HAP-1 (cell line): ENCODE measurements around the gene CMPK1.

Source experiments
- DNase-seq, 2 experiments: peaks; one replicate each; pipeline ENCODE4 v3.0.0-alpha.2; 2016 to 2020; ENCODE audit warnings: low spot score in 2 of 2
- H3K27me3 ChIP-seq: fragments of 250-450 bp; sonication (Bioruptor Pico); 2 replicates; pipeline ENCODE4 v1.5.1; 2020; ENCODE audit warnings: low read depth, mild to moderate bottlenecking, moderate library complexity
- H3K36me3 ChIP-seq: fragments of 250-450 bp; sonication (Bioruptor Pico); replicated peaks from 2 replicates; pipeline ENCODE4 v1.5.1; 2020; ENCODE audit warnings: mild to moderate bottlenecking
- H3K4me1 ChIP-seq: fragments of 250-450 bp; sonication (Bioruptor Pico); 2 replicates; pipeline ENCODE4 v1.5.1; 2020; ENCODE audit warnings: mild to moderate bottlenecking
- H3K4me3 ChIP-seq: fragments of 250-450 bp; sonication (Bioruptor Pico); 2 replicates; pipeline ENCODE4 v1.5.1; 2020; ENCODE audit warnings: mild to moderate bottlenecking, moderate library complexity
- H3K9me3 ChIP-seq: fragments of 250-450 bp; sonication (Bioruptor Pico); 2 replicates; pipeline ENCODE4 v1.5.1; 2020; ENCODE audit warnings: mild to moderate bottlenecking, moderate library complexity
- in situ Hi-C: fragments of 300-500 bp; cut with MboI; formaldehyde crosslinking; loops from 3 replicates; pipeline ENCODE4 v1.14.3; 2020; ENCODE audit warnings: low sequenced_read_pairs, inconsistent platforms, mixed read lengths

Gene CMPK1

DNA sequence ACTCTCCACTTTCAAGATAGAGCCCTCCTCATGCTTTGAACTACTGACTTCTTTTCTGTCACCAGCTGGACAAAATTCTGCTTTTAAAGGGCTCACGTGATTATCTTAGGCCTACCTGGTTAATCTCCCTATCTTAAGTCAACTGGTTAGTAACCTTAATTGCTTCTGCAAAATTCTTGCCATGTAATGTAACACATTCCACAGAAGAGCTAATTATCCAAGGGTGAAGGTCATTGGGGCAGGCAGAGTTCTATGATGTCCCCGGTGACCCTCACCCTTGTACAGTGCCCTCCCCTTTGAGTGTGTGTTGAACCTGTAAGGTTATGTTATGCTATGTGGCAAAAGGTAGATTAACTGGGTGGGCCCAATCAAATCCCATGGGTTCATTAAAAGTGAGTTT, 57.3 kb downstream of the CMPK1 start:
- H3K9me3 ChIP-seq: no peaks in the 10 kb centered on the region
- H3K27me3 ChIP-seq: peaks cover 10% of the 10 kb centered on the region
- in situ Hi-C loops: no loop called here
- no peak overlapping the region for H3K4me3 ChIP-seq
- no peaks in the 10 kb centered on the region for H3K36me3 ChIP-seq
- no peak for DNase-seq
- H3K4me1 ChIP-seq: 0 out of 2 replicates have a peak, but pooled peaks cover 4% of the 10 kb centered on the region

DNA sequence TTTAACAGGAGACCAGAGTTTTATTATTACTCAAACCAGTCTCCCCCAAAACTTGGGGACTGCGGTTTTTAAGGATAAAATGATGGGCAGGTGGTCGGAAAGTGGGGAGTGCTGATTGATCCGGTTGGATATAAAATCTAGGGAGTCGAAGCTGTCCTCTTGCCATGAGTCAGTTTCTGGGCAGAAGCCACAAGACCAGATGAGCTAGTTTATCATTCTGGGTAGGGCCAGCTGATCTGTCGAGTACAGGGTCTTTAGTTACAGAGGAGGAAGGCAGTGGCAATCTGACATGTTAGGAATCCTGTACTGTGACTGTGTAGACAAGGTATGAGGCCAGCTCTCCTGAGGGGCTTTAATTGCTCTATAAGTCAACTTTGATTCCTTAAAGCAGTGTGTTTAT, 59.6 kb downstream of the CMPK1 start:
- H3K4me3 ChIP-seq: no peak overlapping the region
- DNase-seq: no peak
- H3K9me3 ChIP-seq: no peaks in the 10 kb centered on the region
- H3K27me3 ChIP-seq: peaks cover 10% of the 10 kb centered on the region
- no peaks in the 10 kb centered on the region for H3K36me3 ChIP-seq
- in situ Hi-C loops: no loop called here
- 0 out of 2 replicates have a peak, but pooled peaks cover 4% of the 10 kb centered on the region for H3K4me1 ChIP-seq

DNA sequence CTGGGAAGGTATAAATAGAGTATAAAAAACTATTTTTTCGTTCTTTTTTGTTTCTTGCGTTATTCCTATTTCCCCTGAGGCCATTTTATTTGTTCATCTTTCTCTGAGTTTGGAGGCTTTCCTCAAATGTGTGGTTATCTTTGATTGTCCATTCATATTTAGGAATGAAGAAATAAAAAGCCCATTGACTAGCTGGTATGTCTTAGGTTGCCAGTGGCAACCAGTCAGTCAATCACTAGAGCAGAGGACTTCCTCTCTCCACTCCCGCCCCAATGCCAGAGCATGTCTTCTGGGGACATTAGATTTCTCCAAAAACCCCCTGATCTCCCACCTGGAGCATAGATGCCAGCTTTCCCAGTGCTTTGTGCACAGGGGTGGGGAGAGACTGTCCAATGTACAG, 61.8 kb downstream of the CMPK1 start:
- Histone ChIP-seq H3K36me3 (no peaks in the 10 kb centered on the region), H3K27me3 (peaks cover 10% of the 10 kb centered on the region), H3K4me3 (no peak overlapping the region), H3K9me3 (no peaks in the 10 kb centered on the region), H3K4me1 (0 out of 2 replicates have a peak, but pooled peaks cover 4% of the 10 kb centered on the region)
- no peak for DNase-seq
- in situ Hi-C loops: no loop called here

DNA sequence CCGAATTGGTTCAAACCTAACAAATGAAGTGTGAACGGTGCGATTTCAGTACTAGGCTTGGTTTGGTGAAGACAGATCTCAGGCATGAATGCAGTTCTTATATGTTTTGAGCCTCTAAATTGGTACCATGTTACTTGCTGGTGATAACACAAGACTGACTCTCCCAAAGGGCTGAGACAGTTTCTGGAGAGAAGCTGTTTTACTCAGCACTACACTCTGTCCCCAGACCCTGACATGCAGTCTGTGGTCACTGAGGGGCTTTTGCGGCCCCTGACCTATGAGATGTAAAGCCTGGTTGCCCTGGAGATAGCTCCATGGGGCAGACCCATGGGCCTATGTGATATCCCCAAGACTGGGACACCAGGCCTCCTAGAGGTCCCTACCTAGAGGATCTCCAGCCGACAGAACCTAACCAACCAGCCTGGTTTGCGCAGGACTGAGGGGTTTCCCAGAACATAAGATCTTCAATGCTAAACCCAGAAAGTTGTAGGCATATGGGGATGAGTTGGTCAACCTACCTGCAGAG, 63.1 kb downstream of the CMPK1 start:
- no peak for DNase-seq
- peaks cover 12% of the 10 kb centered on the region for H3K27me3 ChIP-seq
- 0 out of 2 replicates have a peak, but pooled peaks cover 4% of the 10 kb centered on the region for H3K4me1 ChIP-seq
- in situ Hi-C loops: no loop called here
- no peak overlapping the region for H3K4me3 ChIP-seq
- no peaks in the 10 kb centered on the region for H3K9me3 ChIP-seq
- no peaks in the 10 kb centered on the region for H3K36me3 ChIP-seq

DNA sequence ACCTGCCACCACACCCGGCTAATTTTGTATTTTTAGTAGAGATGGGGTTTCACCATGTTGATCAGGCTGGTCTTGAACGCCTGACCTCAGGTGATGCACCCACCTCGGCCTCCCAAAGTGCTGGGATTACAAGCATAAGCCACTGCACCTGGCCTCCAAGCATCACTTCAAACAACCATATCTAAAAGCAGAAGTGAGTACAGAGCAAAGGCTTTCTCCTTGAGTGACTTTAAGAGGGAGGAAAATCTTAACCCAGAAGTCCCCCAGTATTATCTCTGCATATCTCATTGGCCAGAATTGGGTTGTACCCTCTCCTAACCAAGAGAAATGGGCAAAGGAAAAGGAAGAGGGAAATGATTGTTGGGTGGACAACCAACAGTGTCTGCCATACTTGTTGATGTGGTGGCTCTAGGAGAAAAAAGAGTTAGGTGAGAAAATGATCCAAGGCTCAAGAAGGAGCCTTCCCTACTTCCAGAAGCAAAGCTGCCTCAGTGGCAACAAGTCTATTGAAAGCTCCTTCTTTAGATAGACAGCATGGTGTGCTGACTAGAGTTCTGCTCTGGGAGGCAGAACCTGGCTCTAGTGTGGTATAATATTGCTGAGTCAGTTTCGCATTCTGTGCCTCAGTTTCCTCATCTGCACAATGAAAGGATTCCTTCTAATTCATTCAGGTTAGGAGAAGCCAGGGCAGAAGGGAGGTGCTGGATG, 65.7 kb downstream of the CMPK1 start:
- in situ Hi-C loops: no loop called here
- Histone ChIP-seq H3K4me3 (no peak overlapping the region), H3K36me3 (no peaks in the 10 kb centered on the region), H3K4me1 (0 out of 2 replicates have a peak, but pooled peaks cover 4% of the 10 kb centered on the region), H3K27me3 (peaks cover 3% of the 10 kb centered on the region; the same call in 1 of the 2 replicates), H3K9me3 (no peaks in the 10 kb centered on the region)
- no peak for DNase-seq

DNA sequence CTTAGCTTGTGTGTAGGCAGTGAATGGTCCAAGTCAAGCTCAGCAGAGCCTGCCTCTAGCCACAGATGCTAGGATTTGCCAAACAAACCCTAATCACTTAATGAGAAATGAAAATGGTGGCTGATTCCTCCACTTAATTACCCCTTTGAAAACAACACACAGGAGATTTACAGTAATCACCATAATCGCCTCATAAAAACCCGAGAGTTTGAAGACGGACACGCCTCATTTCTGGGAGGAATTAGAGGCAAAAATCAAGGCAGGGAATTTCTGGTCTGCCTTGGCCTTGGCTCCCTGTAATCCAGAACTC, 66.2 kb downstream of the CMPK1 start:
- in situ Hi-C loops: no loop called here
- Histone ChIP-seq H3K4me1 (0 out of 2 replicates have a peak, but pooled peaks cover 4% of the 10 kb centered on the region), H3K9me3 (no peaks in the 10 kb centered on the region), H3K4me3 (no peak overlapping the region), H3K36me3 (no peaks in the 10 kb centered on the region), H3K27me3 (0 out of 2 replicates have a peak, but pooled peaks cover 3% of the 10 kb centered on the region)
- no peak for DNase-seq

DNA sequence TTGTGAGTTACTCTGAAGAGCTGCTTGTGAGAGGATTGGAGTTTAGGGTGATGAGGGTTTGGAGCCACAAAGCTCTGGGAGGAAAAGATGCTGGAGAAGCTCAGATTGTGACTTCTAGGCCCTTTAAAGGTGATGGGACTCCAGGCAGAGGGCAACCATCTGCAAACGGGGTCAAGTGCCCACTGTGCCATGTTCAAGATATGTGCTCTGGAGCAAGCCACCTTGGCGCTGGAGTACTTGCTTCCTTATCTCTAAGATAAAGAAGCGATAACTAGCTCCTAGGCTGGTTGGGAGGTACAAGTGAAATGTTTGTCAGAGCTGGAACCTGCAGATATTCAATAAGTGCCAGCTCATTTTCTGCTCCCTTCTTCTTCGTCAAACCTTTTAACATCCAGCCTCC, 68.2 kb downstream of the CMPK1 start:
- no peak overlapping the region for H3K4me3 ChIP-seq
- H3K36me3 ChIP-seq: no peaks in the 10 kb centered on the region
- DNase-seq: no peak
- no peaks in the 10 kb centered on the region for H3K9me3 ChIP-seq
- H3K27me3 ChIP-seq: 0 out of 2 replicates have a peak, but pooled peaks cover 3% of the 10 kb centered on the region
- in situ Hi-C loops: no loop called here
- no peaks in the 10 kb centered on the region for H3K4me1 ChIP-seq

DNA sequence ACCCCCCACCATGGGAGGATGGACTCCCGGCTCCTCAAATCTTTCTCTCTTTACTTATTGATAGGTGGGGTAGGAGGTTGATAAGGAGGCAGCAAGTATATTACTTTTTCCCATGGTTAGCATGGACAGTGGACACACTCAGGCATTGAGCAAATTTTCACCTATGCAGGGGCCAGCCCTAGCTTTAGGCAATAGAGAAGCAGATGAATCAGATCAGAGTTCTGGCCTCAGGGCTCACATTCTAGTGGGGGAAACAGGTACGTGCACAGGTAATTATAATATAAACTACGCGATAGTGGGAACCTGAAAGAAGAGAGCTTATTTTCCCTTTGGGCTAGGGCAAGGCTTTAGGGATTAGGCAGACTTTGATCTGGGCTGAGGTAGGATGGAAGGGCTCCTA, 69.0 kb downstream of the CMPK1 start:
- in situ Hi-C loops: no loop called here
- Histone ChIP-seq H3K27me3 (0 out of 2 replicates have a peak, but pooled peaks cover 3% of the 10 kb centered on the region), H3K4me3 (no peak overlapping the region), H3K36me3 (no peaks in the 10 kb centered on the region), H3K9me3 (no peaks in the 10 kb centered on the region), H3K4me1 (no peaks in the 10 kb centered on the region)
- no peak for DNase-seq

DNA sequence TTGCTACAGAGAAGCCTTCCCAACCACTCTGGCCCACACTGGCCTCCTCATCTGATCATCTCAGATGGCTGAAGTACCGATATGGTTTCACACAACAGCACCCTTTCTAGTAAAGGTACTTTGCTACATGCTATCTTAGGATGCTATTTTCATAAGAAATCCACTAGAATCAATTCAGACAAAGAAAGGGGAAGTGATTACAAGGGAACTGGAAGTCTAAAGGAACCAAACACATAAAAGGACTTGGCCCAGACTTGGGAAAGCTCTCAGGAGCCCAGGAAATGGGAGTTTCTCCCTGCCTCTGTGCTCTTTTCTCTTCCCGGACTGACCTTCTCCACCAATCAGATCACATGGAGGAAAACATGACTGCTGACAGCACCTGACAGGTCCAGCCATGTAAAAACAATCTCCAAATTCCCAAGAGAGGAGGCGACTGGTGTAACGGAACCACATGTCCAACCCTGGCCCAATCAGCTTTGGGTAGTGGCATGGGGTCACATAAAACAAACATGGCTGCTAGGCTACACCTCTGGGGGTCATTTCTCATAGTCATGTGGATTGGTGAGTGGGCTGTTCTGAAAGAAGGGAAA, 69.8 kb downstream of the CMPK1 start:
- no peaks in the 10 kb centered on the region for H3K9me3 ChIP-seq
- in situ Hi-C loops: no loop called here
- DNase-seq: no peak
- no peaks in the 10 kb centered on the region for H3K36me3 ChIP-seq
- H3K4me3 ChIP-seq: no peak overlapping the region
- H3K27me3 ChIP-seq: 0 out of 2 replicates have a peak, but pooled peaks cover 3% of the 10 kb centered on the region
- H3K4me1 ChIP-seq: no peaks in the 10 kb centered on the region

DNA sequence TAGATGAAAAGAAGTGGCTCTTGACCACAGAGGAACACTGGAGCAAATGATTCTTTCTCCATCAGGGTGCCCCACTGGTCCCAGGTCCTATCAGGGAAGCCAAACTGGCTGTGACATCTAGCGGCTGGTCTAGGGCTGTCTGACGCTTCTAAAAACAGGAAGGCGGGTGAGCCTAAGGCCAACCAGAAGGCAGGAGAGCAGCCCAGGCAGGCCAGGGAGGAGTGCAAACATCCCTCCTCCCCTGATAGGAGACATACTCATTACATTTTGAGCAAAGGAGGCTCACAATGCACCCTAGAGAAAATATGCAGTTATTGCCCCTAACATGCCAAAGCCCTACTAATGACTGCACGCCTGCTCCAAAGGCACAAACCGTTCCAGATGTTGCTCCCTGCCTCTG, 72.1 kb downstream of the CMPK1 start:
- no peak for DNase-seq
- Histone ChIP-seq H3K4me3 (no peak overlapping the region), H3K9me3 (no peaks in the 10 kb centered on the region), H3K4me1 (no peaks in the 10 kb centered on the region), H3K27me3 (0 out of 2 replicates have a peak, but pooled peaks cover 3% of the 10 kb centered on the region), H3K36me3 (no peaks in the 10 kb centered on the region)
- in situ Hi-C loops: no loop called here

DNA sequence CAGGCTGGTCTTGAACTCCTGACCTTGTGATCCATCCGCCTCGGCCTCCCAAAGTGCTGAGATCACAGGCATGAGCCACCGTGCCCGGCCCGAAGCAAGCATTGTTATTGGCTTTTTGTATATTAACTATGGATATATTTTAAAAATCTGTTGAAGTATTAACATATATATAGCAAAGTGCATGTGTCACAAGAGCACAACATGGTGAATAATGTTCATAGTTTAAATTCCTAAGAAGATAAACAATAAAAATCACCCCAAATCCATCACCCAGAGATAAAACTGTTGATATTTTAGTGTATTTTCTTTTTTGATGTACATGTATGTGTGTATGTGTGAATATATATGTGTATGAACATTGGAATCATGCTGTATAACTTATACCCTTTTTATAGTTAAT, 73.4 kb downstream of the CMPK1 start:
- no peak for DNase-seq
- no peaks in the 10 kb centered on the region for H3K4me1 ChIP-seq
- in situ Hi-C loops: no loop called here
- no peaks in the 10 kb centered on the region for H3K9me3 ChIP-seq
- no peaks in the 10 kb centered on the region for H3K27me3 ChIP-seq
- no peak overlapping the region for H3K4me3 ChIP-seq
- no peaks in the 10 kb centered on the region for H3K36me3 ChIP-seq

DNA sequence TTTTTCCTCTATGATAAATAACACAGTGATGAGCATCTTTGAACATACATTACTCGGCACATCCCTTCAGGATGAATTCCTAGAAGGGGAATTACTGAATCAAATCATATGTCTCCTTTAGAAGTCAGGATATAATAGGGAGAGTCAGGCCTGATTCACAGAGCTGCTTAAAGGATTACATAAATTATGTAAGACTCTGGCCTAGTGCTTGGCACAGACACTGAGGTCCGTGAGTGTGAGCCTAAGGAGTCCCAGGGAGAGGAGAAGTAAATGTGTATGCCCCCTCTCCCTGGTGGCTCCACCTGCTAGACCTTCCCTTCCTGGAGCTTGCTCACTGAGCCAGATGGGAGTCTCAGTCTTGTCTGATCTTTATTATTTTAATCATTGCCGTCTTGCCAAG, 73.9 kb downstream of the CMPK1 start:
- H3K4me3 ChIP-seq: no peak overlapping the region
- DNase-seq: no peak
- no peaks in the 10 kb centered on the region for H3K36me3 ChIP-seq
- in situ Hi-C loops: no loop called here
- H3K27me3 ChIP-seq: no peaks in the 10 kb centered on the region
- no peaks in the 10 kb centered on the region for H3K9me3 ChIP-seq
- H3K4me1 ChIP-seq: no peaks in the 10 kb centered on the region

DNA sequence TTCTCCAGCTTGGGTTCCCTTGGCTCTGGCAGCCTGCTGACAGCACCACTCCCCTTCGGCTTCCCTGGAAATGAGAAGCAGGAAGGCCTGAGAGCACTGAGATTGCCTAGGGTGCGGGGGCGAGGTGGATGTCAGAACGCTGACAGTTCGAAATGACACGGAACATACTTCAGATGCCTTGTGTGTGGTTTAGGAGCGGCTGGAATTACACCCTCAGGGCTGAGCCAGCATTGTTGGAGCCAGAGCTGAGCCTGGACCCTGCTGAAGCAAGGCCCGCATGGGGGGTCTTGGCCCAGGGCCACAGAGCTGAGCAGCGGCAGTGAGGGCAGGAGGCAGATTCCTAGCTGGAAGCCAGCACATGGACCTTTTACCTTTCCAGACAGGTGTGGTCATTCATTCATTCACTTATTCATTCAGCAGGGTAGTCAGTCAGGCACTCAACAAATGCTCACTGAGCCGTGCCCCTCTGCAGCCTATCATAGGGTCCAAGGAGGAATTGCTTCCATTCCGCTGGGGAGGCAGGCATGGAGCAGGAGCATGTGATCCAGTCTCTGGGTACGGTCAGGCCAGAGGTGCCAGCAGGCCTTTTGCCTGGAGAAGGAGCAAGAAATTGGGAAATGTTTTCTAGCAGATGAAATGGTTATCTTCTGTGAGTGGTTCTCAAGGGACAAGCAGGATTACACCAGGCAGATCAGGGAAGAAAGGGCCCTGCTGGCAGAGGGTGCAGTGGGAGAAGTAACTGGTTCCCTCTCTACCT, 75.9 kb downstream of the CMPK1 start:
- Histone ChIP-seq H3K27me3 (no peaks in the 10 kb centered on the region), H3K9me3 (no peaks in the 10 kb centered on the region), H3K4me3 (no peak overlapping the region), H3K4me1 (no peaks in the 10 kb centered on the region), H3K36me3 (no peaks in the 10 kb centered on the region)
- DNase-seq: no peak
- in situ Hi-C loops: no loop called here

DNA sequence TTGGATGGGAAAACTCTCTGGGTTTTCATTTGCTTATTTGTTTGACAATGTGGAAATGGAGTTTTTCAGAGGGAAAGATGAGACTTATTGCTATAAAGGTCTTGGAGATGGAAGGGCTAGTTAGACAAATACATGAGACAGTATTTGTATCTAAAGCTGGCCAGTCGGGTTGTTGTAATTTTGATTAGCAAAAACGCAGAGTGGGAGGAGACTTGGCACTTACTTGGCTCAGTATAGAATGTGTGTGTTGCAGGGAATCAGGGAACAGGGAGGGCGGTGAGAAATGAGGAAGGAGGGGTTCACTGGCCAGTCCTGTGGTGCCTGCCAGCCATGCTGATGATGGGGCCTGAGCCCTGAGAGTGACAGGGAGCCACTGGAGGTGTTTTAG, 76.5 kb downstream of the CMPK1 start:
- H3K4me3 ChIP-seq: no peak overlapping the region
- no peaks in the 10 kb centered on the region for H3K36me3 ChIP-seq
- no peak for DNase-seq
- no peaks in the 10 kb centered on the region for H3K9me3 ChIP-seq
- no peaks in the 10 kb centered on the region for H3K27me3 ChIP-seq
- no peaks in the 10 kb centered on the region for H3K4me1 ChIP-seq
- in situ Hi-C loops: no loop called here
